Hematopoietic multipotent progenitor cell treated with erythropoietin and hydrocortisone succinate and interleukin-3 and kit ligand, for 15 days (in vitro differentiated cells): Measurements from ENCODE around the gene TXLNG.
"Not testable (repeated sequence)": the region's sequence is repeated elsewhere in the genome, so short reads cannot be mapped to it uniquely, and the experiment has no call there.

ENCODE experiments used
- DNase-seq: peaks from one replicate; pipeline ENCODE4 v3.0.0-alpha.2; 2015; ENCODE audit warnings: low spot score

The TXLNG gene

GRCh38 chrX:16839219-16839851 is 53.1 kb downstream of the TXLNG start:
- peak; percentile 15 for DNase-seq

- DNase-seq: no peak
Measured at GRCh38 chrX:16839852-16840460, 53.7 kb downstream of the TXLNG start.

- no peak for DNase-seq
Measured at GRCh38 chrX:16842684-16843083, 56.4 kb downstream of the TXLNG start.

GRCh38 chrX:16843208-16843909 is 57.1 kb downstream of the TXLNG start:
- DNase-seq: no peak

- DNase-seq: no peak
Measured at GRCh38 chrX:16845686-16846085, 59.4 kb downstream of the TXLNG start.

GRCh38 chrX:16848541-16848940 is 62.3 kb downstream of the TXLNG start:
- no peak for DNase-seq

- no peak for DNase-seq
Measured at GRCh38 chrX:16851421-16851820, 65.2 kb downstream of the TXLNG start.

- DNase-seq: no peak
Measured at GRCh38 chrX:16851827-16852226, 65.6 kb downstream of the TXLNG start.

- DNase-seq: no peak
Measured at GRCh38 chrX:16852617-16853179, 66.4 kb downstream of the TXLNG start.

- DNase-seq: no peak
Measured at GRCh38 chrX:16853537-16853936, 67.3 kb downstream of the TXLNG start.

GRCh38 chrX:16855363-16856075 is 69.3 kb downstream of the TXLNG start:
- DNase-seq: no peak

GRCh38 chrX:16856076-16856404 is 69.8 kb downstream of the TXLNG start:
- not testable (repeated sequence) for DNase-seq

GRCh38 chrX:16856744-16857143 is 70.5 kb downstream of the TXLNG start:
- DNase-seq: no peak

- no peak for DNase-seq
Measured at GRCh38 chrX:16862829-16863228, 76.6 kb downstream of the TXLNG start.

GRCh38 chrX:16867947-16868346 is 81.7 kb downstream of the TXLNG start:
- no peak for DNase-seq

GRCh38 chrX:16868920-16869319 is 82.7 kb downstream of the TXLNG start:
- DNase-seq: no peak

- peak; percentile 41 for DNase-seq
Measured at GRCh38 chrX:16869393-16870094, 83.3 kb downstream of the TXLNG start.

GRCh38 chrX:16870095-16870861 is 84.0 kb downstream of the TXLNG start, which contains the start of gene RBBP7:
Gene RBBP7 (minus strand): TSS chrX:16870362. CDS start chrX:16870053, 309 bp downstream.
- peak; percentile 90 for DNase-seq

GRCh38 chrX:16870862-16871815 is 84.9 kb downstream of the TXLNG start:
- no peak for DNase-seq

- DNase-seq: no peak
Measured at GRCh38 chrX:16873106-16873505, 86.8 kb downstream of the TXLNG start.
